Endothelial cell of umbilical vein (primary cell): ENCODE measurements around the gene CLTCL1. TPM values are rescaled to one million over a fixed set of nuclear protein-coding genes. Genes with fewer than 3 reads are reported as not detected.

Source experiments
- BruUV-seq: library from RNA; stranded (reverse); fragments of 400-500 nt; replicated peaks from 2 replicates; lab custom pipeline; 2021; lab: Mats Ljungman, UMichigan
- CTCF ChIA-PET: fragments of 300-600, 350-600 bp; sonication (Branson Sonifier 250); formaldehyde crosslinking; loops from one replicate; lab custom pipeline; 2021; ENCODE audit warnings: antibody characterized with exemption, inconsistent platforms; lab: Charles Lee
- POLR2A ChIA-PET: fragments of 300-600, 350-600 bp; sonication (Branson Sonifier 250); formaldehyde crosslinking; loops from one replicate; lab custom pipeline; 2021; ENCODE audit warnings: antibody characterized with exemption, inconsistent platforms; lab: Charles Lee
- DNase-seq: peaks from one replicate; pipeline ENCODE4 v3.0.0-alpha.2; 2011; ENCODE audit warnings: low read depth, low spot score
- FAIRE-seq: peaks from 2 replicates; lab custom pipeline; 2011; peaks lifted over from hg19 to GRCh38; lab: Jason Lieb, UNC
- H2AFZ ChIP-seq: 2 replicates; pipeline ENCODE4 v1.6.0; 2012; ENCODE audit warnings: low read depth, low read length, control low read depth, inconsistent platforms
- H3K27ac ChIP-seq: 2 replicates; pipeline ENCODE4 v1.5.1; 2011; ENCODE audit warnings: low read depth, mild to moderate bottlenecking, control low read depth, low read length, moderate library complexity; ENCODE audit not compliant: insufficient read depth
- H3K27me3 ChIP-seq, 2 experiments: 2 replicates each; pipeline versions ENCODE4 v1.6.0 to v1.6.1; 2011; ENCODE audit warnings: low read length in 2 of 2, mixed read lengths in 1 of 2; ENCODE audit not compliant: control insufficient read depth in 2 of 2, insufficient read depth in 2 of 2
- H3K36me3 ChIP-seq, 2 experiments: 2 replicates in 1 of 2; 3 replicates in 1 of 2; pipeline ENCODE4 v1.5.1; 2011; ENCODE audit warnings: low read length in 2 of 2, mild to moderate bottlenecking in 1 of 2, moderate library complexity in 1 of 2; ENCODE audit not compliant: control insufficient read depth in 2 of 2, insufficient read depth in 2 of 2; ENCODE audit errors: extremely low read depth in 1 of 2
- H3K4me1 ChIP-seq: 3 replicates; pipeline ENCODE4 v1.5.1; 2011; ENCODE audit warnings: mild to moderate bottlenecking, low read length; ENCODE audit not compliant: control insufficient read depth, insufficient read depth; ENCODE audit errors: extremely low read depth
- H3K4me2 ChIP-seq: 2 replicates; pipeline ENCODE4 v1.6.1; 2011; ENCODE audit warnings: low read length, control low read depth, mixed read lengths; ENCODE audit not compliant: insufficient read depth
- H3K4me3 ChIP-seq, 3 experiments: fragments of 200-600 bp in 1 of 3; sonication (generic), shearing (Covaris generic) in 1 of 3; replicated peaks in 1 of 3; 2 replicates each; pipeline ENCODE4 v1.5.1; 2011 to 2016; ENCODE audit warnings: control low read depth in 3 of 3, low read length in 3 of 3, mild to moderate bottlenecking in 2 of 3, inconsistent platforms in 1 of 3, low read depth in 1 of 3, moderate library complexity in 1 of 3; ENCODE audit not compliant: insufficient read depth in 1 of 3
- H3K79me2 ChIP-seq: 2 replicates; pipeline ENCODE4 v1.6.0; 2012; ENCODE audit warnings: low read length, inconsistent platforms; ENCODE audit not compliant: control insufficient read depth, insufficient read depth
- H3K9ac ChIP-seq: replicated peaks from 2 replicates; pipeline ENCODE3; 2011; ENCODE audit warnings: low read length, control low read depth; ENCODE audit not compliant: insufficient read depth; ENCODE audit errors: extremely low read depth
- H3K9me1 ChIP-seq: replicated peaks from 3 replicates; pipeline ENCODE4 v1.6.0; 2011; ENCODE audit warnings: mild to moderate bottlenecking, low read length; ENCODE audit not compliant: control insufficient read depth, insufficient read depth; ENCODE audit errors: extremely low read depth
- H3K9me3 ChIP-seq: replicated peaks from 2 replicates; pipeline ENCODE4 v1.5.1; 2012; ENCODE audit warnings: low read length, inconsistent platforms; ENCODE audit not compliant: control insufficient read depth, insufficient read depth
- H4K20me1 ChIP-seq: replicated peaks from 2 replicates; pipeline ENCODE3; 2011; ENCODE audit warnings: mild to moderate bottlenecking, low read length; ENCODE audit not compliant: control insufficient read depth, insufficient read depth; ENCODE audit errors: extremely low read depth
- EZH2 ChIP-seq: IDR thresholded peaks from 2 replicates; pipeline ENCODE4 v1.6.1; 2012; ENCODE audit warnings: borderline replicate concordance, low read depth, mild to moderate bottlenecking, moderate library complexity, low read length, inconsistent platforms; ENCODE audit not compliant: severe bottlenecking
- FOS ChIP-seq: IDR thresholded peaks from 2 replicates; pipeline ENCODE4 v1.6.1; 2011; ENCODE audit warnings: mild to moderate bottlenecking, low read length, moderate library complexity, borderline replicate concordance; ENCODE audit not compliant: insufficient read depth
- JUN ChIP-seq: IDR thresholded peaks from 2 replicates; pipeline ENCODE4 v1.6.1; 2011; ENCODE audit warnings: borderline replicate concordance, low read depth; ENCODE audit not compliant: insufficient read length, insufficient read depth
- MYC ChIP-seq: IDR thresholded peaks from one replicate; pipeline ENCODE4 v1.6.1; 2011; ENCODE audit warnings: mild to moderate bottlenecking, low read depth, low read length
- POLR2A ChIP-seq: IDR thresholded peaks from 2 replicates; pipeline ENCODE4 v1.6.1; 2012; ENCODE audit warnings: low read depth, mild to moderate bottlenecking, control low read depth, low read length
- POLR2AphosphoS5 ChIP-seq: IDR thresholded peaks from 2 replicates; pipeline ENCODE4 v1.6.1; 2012; ENCODE audit warnings: low read depth, mild to moderate bottlenecking, control low read depth, low read length, moderate library complexity; ENCODE audit not compliant: insufficient read depth
- dilution Hi-C: fragments of 300-500 bp; cut with MboI; formaldehyde crosslinking; loops from one replicate; pipeline ENCODE4 v1.15.0; 2019; ENCODE audit warnings: low sequenced_read_pairs; ENCODE audit not compliant: extremely low pct_ligation_motif_present
- intact Hi-C: fragments of 100-400 bp; cut with micrococcal nuclease; formaldehyde crosslinking; loops from one replicate; pipeline ENCODE4 v1.10.0; 2022
- polyA plus RNA-seq, 4 experiments: library from polyadenylated mRNA; depleted of rRNA in 3 of 4; stranded (reverse) in 3 of 4; unstranded in 1 of 4; fragments of >200 nt; gene quantifications; 2 replicates each; pipeline versions ENCODE4 v1.2.1 to v1.2.3, GENCODE V29; 2011 to 2012; ENCODE audit warnings: missing spikeins in 1 of 4
- total RNA-seq: library from RNA; stranded (reverse); gene quantifications from 2 replicates; pipeline ENCODE4 v1.2.3, GENCODE V29; 2021
- TF ChIP-seq, protein P1 (sequence below), 2 donors: IDR thresholded peaks; 1 replicate in 1 of 2; 2 replicates in 1 of 2; pipeline ENCODE4 v1.5.1; 2011; ENCODE audit warnings: low read length in 2 of 2, mild to moderate bottlenecking in 2 of 2, moderate library complexity in 2 of 2, control low read depth in 1 of 2, inconsistent platforms in 1 of 2, low read depth in 1 of 2; ENCODE audit not compliant: insufficient read depth in 1 of 2; ENCODE audit errors: extremely low read depth in 1 of 2
- TF ChIP-seq, protein P2 (sequence below): IDR thresholded peaks from 2 replicates; pipeline ENCODE4 v1.6.1; 2011; ENCODE audit not compliant: insufficient read depth, insufficient read length

The CLTCL1 gene
- total and polyA plus RNA-seq, 2 donors (not counting 3 experiments of a cell fraction or from before 2014, with no cell fraction given) = 5.0 to 6.2 TPM

DNA sequence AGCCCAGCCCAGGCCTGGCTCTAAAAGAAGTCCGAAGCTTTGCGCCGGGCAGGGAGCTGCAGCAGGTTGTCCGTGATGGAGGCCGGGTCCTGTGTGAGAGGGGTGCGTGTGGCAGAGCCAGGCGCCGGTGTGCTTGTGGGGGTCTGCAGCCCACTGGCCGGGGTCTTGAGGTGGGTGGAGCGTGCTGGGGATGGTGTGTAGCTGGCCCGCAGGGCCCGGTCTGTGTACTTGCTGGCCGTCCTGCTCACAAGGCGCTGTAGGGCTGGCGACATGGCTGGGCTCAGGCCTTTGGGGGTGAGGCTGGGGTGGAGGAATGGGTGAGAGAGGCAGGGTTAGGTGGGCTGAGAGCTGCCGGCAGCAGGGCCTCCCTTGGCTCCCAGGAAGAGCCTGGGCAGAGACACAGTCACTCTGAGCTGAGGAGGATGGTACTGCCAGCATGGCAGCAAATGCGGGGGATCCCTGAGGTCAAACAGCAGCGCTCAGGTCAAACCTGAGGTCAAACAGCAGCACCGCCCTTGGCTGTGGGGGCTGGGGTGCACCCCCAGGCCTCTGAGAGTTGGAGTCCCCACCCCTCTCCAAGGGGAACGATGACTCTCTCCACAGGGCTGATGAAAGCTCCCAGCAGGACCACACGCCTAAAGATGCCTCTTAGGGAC, 157.2 kb downstream of the CLTCL1 start:
- BruUV-seq = TSS peak; percentile 26
- ChIA-PET CTCF (interaction anchor here (2.3 kb wide), 1 partner anchor 10 kb away, joined by 9 read pairs; the partner anchor contains the start of gene ESS2), POLR2A (no interaction called here)
- DNase-seq = no peak
- no peak overlapping the region for H3K4me3 ChIP-seq
- intact Hi-C loops (no loop called here), dilution Hi-C loops (no loop called here)
- no peak overlapping the region for H3K4me2 ChIP-seq
- H3K27ac ChIP-seq = no peak overlapping the region
- no peaks in the 10 kb centered on the region for H3K79me2 ChIP-seq
- H3K9me3 ChIP-seq = no peaks in the 10 kb centered on the region
- H3K36me3 ChIP-seq = peaks cover 10 to 53% of the 10 kb centered on the region in 2 experiments
- FAIRE-seq = no peak
- H4K20me1 ChIP-seq = no peaks in the 10 kb centered on the region
- no peaks in the 10 kb centered on the region for H3K4me1 ChIP-seq
- TF ChIP-seq, protein P1, sequence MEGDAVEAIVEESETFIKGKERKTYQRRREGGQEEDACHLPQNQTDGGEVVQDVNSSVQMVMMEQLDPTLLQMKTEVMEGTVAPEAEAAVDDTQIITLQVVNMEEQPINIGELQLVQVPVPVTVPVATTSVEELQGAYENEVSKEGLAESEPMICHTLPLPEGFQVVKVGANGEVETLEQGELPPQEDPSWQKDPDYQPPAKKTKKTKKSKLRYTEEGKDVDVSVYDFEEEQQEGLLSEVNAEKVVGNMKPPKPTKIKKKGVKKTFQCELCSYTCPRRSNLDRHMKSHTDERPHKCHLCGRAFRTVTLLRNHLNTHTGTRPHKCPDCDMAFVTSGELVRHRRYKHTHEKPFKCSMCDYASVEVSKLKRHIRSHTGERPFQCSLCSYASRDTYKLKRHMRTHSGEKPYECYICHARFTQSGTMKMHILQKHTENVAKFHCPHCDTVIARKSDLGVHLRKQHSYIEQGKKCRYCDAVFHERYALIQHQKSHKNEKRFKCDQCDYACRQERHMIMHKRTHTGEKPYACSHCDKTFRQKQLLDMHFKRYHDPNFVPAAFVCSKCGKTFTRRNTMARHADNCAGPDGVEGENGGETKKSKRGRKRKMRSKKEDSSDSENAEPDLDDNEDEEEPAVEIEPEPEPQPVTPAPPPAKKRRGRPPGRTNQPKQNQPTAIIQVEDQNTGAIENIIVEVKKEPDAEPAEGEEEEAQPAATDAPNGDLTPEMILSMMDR (IDR thresholded peaks at IDR 0.05; ENCODE audit: extremely low read depth in 1 of 2, insufficient read depth in 1 of 2, low read depth in 1 of 2, low read length in 2 of 2) = no peak
- TF ChIP-seq EZH2 (no peak), FOS (no peak)
- no peaks in the 10 kb centered on the region for H3K27me3 ChIP-seq
- H2AFZ ChIP-seq = no peak overlapping the region
- H3K9me1 ChIP-seq = no peaks in the 10 kb centered on the region
- H3K9ac ChIP-seq = no peak overlapping the region

GRCh38 chr22:19133561-19133960, 158.0 kb downstream of the CLTCL1 start:
- Histone ChIP-seq H3K79me2 (no peaks in the 10 kb centered on the region), H3K27ac (no peak overlapping the region), H3K4me1 (no peaks in the 10 kb centered on the region), H3K36me3 (peaks cover 6 to 46% of the 10 kb centered on the region in 2 experiments), H4K20me1 (no peaks in the 10 kb centered on the region), H2AFZ (no peak overlapping the region), H3K9me1 (no peaks in the 10 kb centered on the region), H3K9me3 (no peaks in the 10 kb centered on the region), H3K4me3 (no peak overlapping the region), H3K4me2 (no peak overlapping the region), H3K9ac (no peak overlapping the region), H3K27me3 (no peaks in the 10 kb centered on the region)
- POLR2A ChIA-PET = no interaction called here
- intact Hi-C loops = no loop called here
- BruUV-seq = no TSS peak
- TF ChIP-seq, protein P1 (IDR thresholded peaks at IDR 0.05; ENCODE audit: extremely low read depth in 1 of 2, insufficient read depth in 1 of 2, low read depth in 1 of 2, low read length in 2 of 2) = no peak
- no peak for TF ChIP-seq FOS
- TF ChIP-seq, protein P2, sequence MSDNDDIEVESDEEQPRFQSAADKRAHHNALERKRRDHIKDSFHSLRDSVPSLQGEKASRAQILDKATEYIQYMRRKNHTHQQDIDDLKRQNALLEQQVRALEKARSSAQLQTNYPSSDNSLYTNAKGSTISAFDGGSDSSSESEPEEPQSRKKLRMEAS = no peak
- TF ChIP-seq MYC = no peak
- TF ChIP-seq POLR2AphosphoS5 = no peak
- no peak for TF ChIP-seq JUN
- TF ChIP-seq POLR2A = no peak
- DNase-seq (no peak), FAIRE-seq (no peak)
- CTCF ChIA-PET = interaction anchor here (2.3 kb wide), 1 partner anchor 11 kb away, joined by 9 read pairs; the partner anchor contains the start of gene ESS2
- dilution Hi-C loops = no loop called here
